IMR-90 (cell line): ENCODE results near the gene GAD2.

Experiments
- CEBPB ChIP-seq: IDR thresholded peaks from 2 replicates; pipeline ENCODE4 v1.6.1; 2012; ENCODE audit warnings: low read depth, low read length, improper control_type of control experiment
- FOS ChIP-seq: fragments of 150-350 bp; IDR thresholded peaks from 2 replicates; pipeline ENCODE4 v1.6.1; 2016; ENCODE audit warnings: low read depth, low read length
- POLR2A ChIP-seq: IDR thresholded peaks from 2 replicates; pipeline ENCODE4 v1.6.1; 2012; ENCODE audit warnings: mild to moderate bottlenecking, low read depth, low read length
- RAD21 ChIP-seq: IDR thresholded peaks from 2 replicates; pipeline ENCODE4 v1.6.1; 2012; ENCODE audit warnings: low read length, improper control_type of control experiment
- TF ChIP-seq, protein P1 (sequence below): conservative IDR thresholded peaks from 2 replicates; pipeline ENCODE4 v1.5.1; 2012; ENCODE audit warnings: mild to moderate bottlenecking, low read depth, low read length, improper control_type of control experiment
- TF ChIP-seq, protein P2 (sequence below): fragments of 150-350 bp; IDR thresholded peaks from 2 replicates; pipeline ENCODE4 v1.6.1; 2017; ENCODE audit warnings: mild to moderate bottlenecking, antibody characterized with exemption, low read length, low read depth

DNA sequence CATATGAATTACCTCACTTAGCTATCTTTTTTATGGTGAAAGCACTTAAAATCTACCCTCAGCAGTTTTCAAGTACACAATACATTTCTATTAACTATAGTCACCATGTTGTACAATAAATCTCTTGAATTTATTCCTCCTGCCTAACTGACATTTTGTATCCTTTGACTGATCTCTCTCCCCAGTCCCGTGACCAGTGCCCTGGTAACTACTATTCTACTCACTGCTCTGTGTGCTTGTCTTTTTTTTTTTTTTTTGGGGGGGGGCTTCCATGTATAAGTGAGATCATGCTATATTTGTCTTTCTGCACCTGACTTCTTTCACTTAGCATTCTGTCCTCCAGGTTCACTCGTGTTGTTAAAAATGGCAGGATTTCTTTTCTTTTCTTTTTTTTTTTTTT is 11.4 kb upstream of the GAD2 start:
- TF ChIP-seq, protein P1, sequence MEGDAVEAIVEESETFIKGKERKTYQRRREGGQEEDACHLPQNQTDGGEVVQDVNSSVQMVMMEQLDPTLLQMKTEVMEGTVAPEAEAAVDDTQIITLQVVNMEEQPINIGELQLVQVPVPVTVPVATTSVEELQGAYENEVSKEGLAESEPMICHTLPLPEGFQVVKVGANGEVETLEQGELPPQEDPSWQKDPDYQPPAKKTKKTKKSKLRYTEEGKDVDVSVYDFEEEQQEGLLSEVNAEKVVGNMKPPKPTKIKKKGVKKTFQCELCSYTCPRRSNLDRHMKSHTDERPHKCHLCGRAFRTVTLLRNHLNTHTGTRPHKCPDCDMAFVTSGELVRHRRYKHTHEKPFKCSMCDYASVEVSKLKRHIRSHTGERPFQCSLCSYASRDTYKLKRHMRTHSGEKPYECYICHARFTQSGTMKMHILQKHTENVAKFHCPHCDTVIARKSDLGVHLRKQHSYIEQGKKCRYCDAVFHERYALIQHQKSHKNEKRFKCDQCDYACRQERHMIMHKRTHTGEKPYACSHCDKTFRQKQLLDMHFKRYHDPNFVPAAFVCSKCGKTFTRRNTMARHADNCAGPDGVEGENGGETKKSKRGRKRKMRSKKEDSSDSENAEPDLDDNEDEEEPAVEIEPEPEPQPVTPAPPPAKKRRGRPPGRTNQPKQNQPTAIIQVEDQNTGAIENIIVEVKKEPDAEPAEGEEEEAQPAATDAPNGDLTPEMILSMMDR = no peak
- TF ChIP-seq POLR2A (no peak), RAD21 (no peak), FOS (no peak), CEBPB (no peak)
- TF ChIP-seq, protein P2, sequence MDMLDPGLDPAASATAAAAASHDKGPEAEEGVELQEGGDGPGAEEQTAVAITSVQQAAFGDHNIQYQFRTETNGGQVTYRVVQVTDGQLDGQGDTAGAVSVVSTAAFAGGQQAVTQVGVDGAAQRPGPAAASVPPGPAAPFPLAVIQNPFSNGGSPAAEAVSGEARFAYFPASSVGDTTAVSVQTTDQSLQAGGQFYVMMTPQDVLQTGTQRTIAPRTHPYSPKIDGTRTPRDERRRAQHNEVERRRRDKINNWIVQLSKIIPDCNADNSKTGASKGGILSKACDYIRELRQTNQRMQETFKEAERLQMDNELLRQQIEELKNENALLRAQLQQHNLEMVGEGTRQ = no peak
